Activated CD8-positive, alpha-beta memory T cell treated with anti-CD3 and anti-CD28 coated beads for 24 hours (primary cell): ENCODE data around the gene ABCC3.

ENCODE experiments used
- DNase-seq: peaks from one replicate; pipeline ENCODE4 v3.0.0-alpha.2; 2020

ABCC3 gene

DNA sequence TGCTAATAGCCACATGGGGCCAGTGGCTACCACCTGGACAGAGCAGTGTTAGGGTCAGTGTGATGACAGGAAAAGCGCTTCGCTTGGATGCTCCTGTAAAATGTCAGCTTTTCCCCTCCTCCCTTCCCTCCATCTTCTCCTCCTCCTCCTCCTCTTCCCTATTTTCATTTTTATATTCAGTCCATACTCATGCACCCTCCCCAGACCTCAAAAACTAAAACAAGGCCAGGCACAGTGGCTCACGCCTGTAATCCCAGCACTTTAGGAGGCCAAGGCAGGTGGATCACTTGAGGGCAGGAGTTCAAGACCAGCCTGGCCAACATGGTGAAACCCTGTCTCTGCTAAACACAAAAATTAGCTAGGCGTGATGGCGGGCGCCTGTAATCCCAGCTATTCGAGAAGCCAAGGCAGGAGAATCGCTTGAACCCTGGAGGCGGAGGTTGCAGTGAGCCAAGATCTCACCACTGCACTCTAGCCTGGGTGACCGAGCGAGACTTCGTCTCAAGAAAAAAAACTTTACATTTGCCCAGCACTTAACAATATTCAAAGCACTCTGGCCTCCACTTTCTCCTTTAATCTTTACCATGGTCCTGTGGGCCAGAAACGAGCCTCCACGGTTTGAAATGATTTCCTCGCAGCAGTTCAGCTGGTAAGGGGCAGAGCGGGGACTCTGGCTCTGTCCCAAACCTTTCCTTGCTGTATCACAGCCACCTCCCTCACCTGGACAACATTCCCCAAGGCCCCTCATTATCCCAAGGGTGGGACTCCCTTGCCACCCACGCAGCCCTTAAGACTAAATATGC is 51.2 kb downstream of the ABCC3 start:
- DNase-seq, result no peak

GRCh38 chr17:50686494-50687199 is 52.0 kb downstream of the ABCC3 start:
- DNase-seq, result no peak

DNA sequence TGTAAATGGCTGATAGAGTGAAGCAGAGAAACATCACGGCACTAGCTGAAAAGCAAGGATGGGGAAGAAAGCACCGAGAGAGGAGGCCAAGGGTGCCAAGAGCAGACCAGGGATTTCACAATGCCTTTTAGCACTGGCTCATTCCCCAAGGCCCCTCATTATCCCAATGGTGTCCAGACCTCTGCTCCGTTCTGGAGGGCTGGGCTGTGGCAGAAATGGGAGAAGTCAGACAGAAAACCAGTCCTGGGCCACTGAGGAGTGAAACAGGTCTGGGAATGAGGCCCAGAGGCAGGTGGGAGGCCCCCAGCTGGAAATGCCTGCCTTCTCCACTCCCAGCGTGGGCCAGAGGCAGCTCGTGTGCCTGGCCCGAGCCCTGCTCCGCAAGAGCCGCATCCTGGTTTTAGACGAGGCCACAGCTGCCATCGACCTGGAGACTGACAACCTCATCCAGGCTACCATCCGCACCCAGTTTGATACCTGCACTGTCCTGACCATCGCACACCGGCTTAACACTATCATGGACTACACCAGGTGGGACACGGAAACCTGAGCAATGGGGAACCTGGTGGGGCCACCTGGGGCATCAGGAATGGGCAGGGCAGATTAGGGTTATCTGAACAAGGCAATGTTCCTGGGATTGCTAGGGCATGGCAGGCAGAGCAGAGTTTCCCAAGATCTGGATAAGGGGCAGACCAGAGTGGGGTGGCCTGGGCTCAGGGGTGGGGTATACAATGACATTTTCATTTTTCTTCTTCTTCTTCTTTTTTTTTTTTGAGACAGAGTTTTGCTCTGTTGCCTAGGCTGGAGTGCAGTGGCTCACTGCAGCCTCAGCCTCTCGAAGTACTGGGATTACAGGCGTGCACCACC is 52.8 kb downstream of the ABCC3 start:
- no peak for DNase-seq

GRCh38 chr17:50688245-50688644 is 53.6 kb downstream of the ABCC3 start:
- DNase-seq, result no peak

DNA sequence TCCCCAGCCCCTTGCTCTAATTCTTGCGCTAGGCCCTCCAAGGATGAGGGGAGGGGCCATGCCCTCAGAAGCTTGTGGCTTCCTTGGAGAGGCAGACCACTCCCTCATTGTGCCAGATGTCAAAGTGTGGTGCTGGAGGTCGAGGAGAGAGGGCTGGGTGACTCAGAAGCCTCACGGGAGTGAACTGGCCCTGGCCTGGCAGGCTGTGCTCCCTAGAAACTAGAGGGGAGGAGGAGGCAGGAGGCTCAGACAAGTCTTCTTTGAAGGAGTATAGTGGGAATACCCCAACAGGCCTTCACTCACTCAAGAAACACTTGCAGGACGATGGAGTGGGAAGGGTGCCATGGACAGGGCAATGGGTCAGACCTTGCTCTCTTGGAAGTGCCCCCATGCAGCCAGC is 54.6 kb downstream of the ABCC3 start:
- no peak for DNase-seq

GRCh38 chr17:50689956-50690886 is 55.5 kb downstream of the ABCC3 start:
- no peak for DNase-seq

- DNase-seq, result no peak
Measured at GRCh38 chr17:50690887-50691549, 56.3 kb downstream of the ABCC3 start.

DNA sequence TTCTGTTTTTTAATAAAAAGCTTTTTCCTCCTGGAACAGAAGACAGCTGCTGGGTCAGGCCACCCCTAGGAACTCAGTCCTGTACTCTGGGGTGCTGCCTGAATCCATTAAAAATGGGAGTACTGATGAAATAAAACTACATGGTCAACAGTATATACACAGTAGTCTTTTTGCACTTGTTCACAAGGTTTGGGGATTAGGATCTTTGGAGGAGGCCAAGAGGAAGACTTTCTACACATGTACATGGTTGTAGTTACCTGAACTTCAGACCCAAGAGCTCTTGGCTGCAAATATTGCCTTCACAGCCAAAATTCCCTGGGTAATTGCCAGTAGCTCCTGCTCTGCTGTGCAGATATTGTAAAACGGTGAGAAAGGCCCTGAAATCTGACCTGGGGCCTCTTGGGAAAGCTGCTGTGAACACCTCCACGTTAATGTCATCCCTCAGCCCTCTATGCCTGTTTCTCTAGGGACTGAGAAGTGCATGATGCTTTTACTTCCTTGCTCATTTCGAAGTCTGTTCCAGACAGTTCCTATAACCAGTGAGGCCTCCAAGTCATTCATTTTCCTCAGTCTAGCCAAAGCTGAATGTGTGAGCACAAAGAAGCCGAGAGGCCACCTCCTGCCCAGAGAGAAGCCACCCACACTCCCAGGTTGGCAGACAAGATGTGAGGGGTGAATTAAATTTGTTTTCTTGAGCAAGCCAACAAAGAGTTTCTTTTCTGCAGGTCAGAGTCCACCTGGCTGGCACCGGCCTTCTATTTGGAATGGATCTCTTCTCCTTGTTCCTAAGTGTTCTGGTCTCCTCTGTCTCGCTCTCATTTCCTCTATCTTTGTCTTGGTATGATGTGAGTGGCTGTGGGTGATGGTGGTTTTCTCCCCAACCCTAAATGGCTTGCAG is 57.1 kb downstream of the ABCC3 start:
- DNase-seq, result no peak

DNA sequence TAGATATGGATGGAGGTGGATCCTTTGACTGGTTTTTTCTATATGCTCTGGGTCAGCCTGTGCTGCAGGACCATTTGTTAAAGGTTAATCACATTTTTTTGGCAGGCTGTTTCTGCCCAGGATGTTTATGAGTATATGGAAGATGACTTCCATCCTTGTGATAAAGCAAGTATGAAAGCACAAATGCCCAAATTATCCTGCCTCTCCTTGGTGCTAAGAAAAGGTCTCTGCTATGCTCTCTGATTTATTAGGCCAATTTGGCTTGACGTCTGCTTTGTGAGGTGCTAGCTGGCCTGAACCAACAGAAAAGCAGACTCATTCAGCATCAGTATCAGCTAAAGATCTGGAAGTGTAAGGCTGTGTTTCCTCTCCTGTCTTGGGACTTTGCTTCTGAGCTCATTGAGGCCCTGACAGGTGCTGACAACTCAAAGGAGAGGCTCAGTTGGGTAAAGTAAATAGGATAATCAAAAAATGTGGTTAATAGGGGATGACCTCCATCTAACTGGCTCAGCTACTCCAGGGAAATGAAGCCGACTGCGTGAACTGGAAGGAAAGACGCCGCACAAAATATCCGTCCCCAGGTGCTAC is 57.9 kb downstream of the ABCC3 start:
- DNase-seq, result no peak

- no peak for DNase-seq
Measured at GRCh38 chr17:50693036-50693682, 58.5 kb downstream of the ABCC3 start.

GRCh38 chr17:50696365-50696879 is 61.7 kb downstream of the ABCC3 start:
- DNase-seq, result no peak

DNA sequence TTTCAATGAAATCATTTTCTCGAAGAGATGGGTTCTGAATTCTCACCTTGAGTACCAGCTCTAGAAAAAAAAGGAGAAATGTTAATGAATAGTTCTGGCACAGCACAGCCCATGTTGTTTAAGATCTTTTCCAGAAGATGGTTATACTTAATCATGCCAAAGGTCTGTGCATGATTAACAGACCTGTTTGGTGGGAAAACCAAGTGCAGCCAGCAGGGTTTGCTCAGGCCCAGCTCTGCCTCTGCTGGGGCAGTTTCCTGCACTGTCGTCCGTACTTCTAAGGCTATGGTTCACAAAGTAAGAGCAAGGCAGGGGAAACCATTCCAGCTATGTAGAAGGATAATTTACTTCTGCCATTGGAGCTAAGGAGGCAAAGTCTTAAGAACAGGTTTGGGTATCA is 62.4 kb downstream of the ABCC3 start:
- DNase-seq, result no peak

- DNase-seq, result no peak
Measured at GRCh38 chr17:50697663-50698272, 63.1 kb downstream of the ABCC3 start.

DNA sequence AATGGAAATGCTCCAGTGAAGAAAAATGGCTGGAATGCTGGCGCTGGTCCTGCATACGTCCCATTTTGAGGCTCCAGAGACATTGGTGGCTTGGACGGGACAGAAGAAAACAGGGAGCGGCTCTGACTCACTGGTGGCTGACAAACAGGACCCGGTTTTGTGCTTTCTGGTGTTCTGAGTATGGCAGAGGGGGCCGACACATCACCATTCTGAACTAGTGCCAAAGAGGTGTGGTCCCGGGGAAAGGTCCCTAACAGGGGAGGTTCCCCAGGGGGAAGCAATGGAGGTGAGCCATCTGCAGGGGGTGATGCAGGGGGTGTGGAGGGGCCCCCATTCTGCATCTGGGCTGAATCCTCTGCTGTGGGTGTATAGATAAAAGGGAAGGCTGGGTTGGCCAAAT is 64.7 kb downstream of the ABCC3 start:
- DNase-seq, result no peak

GRCh38 chr17:50703162-50703561 is 68.5 kb downstream of the ABCC3 start:
- DNase-seq, result no peak

DNA sequence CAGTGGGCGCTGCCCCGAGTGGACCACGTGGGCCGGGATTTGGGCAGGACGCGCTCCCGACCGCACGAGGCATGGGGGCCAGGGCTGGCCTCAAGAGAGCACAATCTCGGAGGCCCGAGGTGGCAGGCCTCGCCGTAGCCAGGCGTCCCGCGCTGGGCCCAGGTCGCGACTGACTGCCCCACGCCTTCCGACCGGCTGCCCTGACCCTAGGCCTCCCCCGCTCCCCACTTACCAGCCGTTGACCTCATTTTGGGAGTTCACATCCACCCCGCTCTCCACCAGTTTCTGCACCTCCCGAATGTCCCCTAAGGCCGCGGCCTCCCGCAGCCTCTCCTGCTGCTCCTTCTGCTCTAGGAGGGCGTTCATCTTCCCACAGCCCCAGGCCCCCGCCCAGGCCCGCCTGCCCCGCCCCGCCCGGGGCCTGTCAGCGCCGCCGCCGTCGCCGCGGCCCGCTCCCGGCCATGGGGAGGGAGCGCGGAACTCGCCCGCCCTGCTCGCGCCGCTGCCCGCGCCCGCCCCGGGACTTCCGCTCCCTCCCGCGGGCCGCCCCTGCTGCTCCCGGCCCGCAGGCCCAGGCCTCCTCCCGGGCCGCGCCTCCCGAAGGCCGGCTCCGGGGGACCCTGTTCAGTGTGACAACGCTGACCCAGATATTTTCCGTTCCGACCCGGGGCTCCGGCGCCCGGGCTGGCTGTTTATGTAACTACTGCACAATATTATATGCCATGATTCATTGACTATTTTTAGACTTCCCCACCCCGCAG is 72.8 kb downstream of the ABCC3 start, which contains the start of gene ANKRD40:
TSS of gene ANKRD40 (minus strand) at position 626 of the 761 bp plus-strand sequence. CDS start at position 366, 260 bp downstream.
- DNase-seq, result peak; percentile 98

- no peak for DNase-seq
Measured at GRCh38 chr17:50708050-50709000, 73.6 kb downstream of the ABCC3 start.
